ENCODE results near the gene MCMBP.

MCMBP gene

DNA sequence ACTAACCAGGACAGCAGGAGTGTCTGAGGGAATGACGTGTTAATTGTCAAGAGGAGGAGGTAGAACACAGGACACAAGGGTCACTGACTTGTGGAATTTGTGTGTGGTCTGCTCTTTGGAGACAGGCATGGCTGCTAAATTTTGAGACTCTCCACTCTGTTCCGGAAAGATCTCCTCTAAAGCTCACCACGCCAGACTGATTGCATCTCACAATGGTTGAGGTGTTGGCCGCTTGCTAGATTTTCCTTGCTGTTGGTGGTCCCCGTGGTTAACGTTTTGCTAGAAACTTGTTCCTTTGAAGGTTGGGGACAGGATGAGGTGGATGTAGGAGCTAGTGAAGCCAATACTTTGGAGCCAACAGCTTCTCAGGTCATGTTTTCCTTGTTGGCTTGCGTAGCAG lies 57.0 kb downstream of the MCMBP start:
- Histone ChIP-seq H3K27ac (ENCODE audit: poor library complexity, severe bottlenecking) (no peak overlapping the region), H3K4me3 (ENCODE audit: severe bottlenecking) (no peak overlapping the region), H3K4me1 (ENCODE audit: insufficient read depth, poor library complexity, severe bottlenecking) (peaks cover 5% of the 10 kb centered on the region), H3K9me3 (ENCODE audit: severe bottlenecking) (no peaks in the 10 kb centered on the region), H3K27me3 (ENCODE audit: insufficient read depth, poor library complexity, severe bottlenecking) (no peaks in the 10 kb centered on the region), H3K36me3 (ENCODE audit: low read depth) (no peaks in the 10 kb centered on the region; the same call in 1 of the 2 replicates)
- no peak for ATAC-seq (ENCODE audit: low read depth)
- TF ChIP-seq, protein P1, sequence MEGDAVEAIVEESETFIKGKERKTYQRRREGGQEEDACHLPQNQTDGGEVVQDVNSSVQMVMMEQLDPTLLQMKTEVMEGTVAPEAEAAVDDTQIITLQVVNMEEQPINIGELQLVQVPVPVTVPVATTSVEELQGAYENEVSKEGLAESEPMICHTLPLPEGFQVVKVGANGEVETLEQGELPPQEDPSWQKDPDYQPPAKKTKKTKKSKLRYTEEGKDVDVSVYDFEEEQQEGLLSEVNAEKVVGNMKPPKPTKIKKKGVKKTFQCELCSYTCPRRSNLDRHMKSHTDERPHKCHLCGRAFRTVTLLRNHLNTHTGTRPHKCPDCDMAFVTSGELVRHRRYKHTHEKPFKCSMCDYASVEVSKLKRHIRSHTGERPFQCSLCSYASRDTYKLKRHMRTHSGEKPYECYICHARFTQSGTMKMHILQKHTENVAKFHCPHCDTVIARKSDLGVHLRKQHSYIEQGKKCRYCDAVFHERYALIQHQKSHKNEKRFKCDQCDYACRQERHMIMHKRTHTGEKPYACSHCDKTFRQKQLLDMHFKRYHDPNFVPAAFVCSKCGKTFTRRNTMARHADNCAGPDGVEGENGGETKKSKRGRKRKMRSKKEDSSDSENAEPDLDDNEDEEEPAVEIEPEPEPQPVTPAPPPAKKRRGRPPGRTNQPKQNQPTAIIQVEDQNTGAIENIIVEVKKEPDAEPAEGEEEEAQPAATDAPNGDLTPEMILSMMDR (IDR thresholded peaks at IDR 0.05; ENCODE audit: poor library complexity, severe bottlenecking), result no peak
- no peak for DNase-seq (ENCODE audit: low spot score)

DNA sequence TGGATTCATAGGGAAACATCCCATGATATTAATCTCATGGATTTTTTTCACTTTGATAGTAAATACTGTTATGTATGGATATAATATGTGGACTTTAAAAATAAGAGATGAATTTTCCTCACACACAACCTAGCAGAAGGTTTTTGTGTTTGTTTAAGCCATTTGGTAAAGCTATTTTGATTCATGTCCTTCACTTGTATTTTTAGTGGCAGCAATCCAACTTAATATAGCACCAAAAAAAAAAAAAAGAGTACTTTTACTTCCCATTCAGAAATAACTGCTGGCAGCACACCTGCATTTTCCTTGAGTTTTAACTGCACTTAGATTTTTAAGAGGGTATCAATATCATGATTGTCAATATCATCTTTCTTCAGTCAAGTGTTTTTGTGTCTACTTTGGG lies 60.0 kb downstream of the MCMBP start:
- DNase-seq (ENCODE audit: low spot score) (no peak), ATAC-seq (ENCODE audit: low read depth) (no peak)
- Histone ChIP-seq H3K36me3 (ENCODE audit: low read depth) (no peaks in the 10 kb centered on the region), H3K27ac (ENCODE audit: poor library complexity, severe bottlenecking) (no peak overlapping the region), H3K9me3 (ENCODE audit: severe bottlenecking) (no peaks in the 10 kb centered on the region), H3K4me3 (ENCODE audit: severe bottlenecking) (no peak overlapping the region), H3K4me1 (ENCODE audit: insufficient read depth, poor library complexity, severe bottlenecking) (no peaks in the 10 kb centered on the region), H3K27me3 (ENCODE audit: insufficient read depth, poor library complexity, severe bottlenecking) (no peaks in the 10 kb centered on the region)
- TF ChIP-seq, protein P1 (IDR thresholded peaks at IDR 0.05; ENCODE audit: poor library complexity, severe bottlenecking), result no peak

DNA sequence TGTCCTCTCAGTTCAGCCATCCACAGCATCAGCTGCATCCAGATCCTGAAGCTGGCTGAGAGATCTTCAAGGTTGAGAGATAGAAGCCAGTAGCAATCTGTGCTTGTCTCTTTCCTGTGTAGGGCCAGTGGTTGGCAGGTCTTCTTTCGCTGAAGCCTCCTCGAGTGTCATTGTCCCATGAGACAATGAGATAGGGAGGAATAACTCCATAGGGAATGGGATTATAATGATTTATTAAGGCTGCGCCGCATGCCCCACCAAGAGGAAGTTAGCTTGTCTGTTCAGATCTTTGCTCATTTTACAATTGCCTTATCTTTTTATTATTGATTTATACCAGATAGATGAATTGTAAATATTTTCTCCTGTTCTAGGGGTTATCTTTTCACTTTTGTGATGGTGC lies 61.5 kb downstream of the MCMBP start:
- Histone ChIP-seq H3K4me1 (ENCODE audit: insufficient read depth, poor library complexity, severe bottlenecking) (no peaks in the 10 kb centered on the region), H3K36me3 (ENCODE audit: low read depth) (peaks cover 3% of the 10 kb centered on the region; the same call in 1 of the 2 replicates), H3K27ac (ENCODE audit: poor library complexity, severe bottlenecking) (no peak overlapping the region), H3K4me3 (ENCODE audit: severe bottlenecking) (no peak overlapping the region), H3K27me3 (ENCODE audit: insufficient read depth, poor library complexity, severe bottlenecking) (no peaks in the 10 kb centered on the region), H3K9me3 (ENCODE audit: severe bottlenecking) (no peaks in the 10 kb centered on the region)
- no peak for ATAC-seq (ENCODE audit: low read depth)
- DNase-seq (ENCODE audit: low spot score), result no peak
- TF ChIP-seq, protein P1 (IDR thresholded peaks at IDR 0.05; ENCODE audit: poor library complexity, severe bottlenecking), result no peak

DNA sequence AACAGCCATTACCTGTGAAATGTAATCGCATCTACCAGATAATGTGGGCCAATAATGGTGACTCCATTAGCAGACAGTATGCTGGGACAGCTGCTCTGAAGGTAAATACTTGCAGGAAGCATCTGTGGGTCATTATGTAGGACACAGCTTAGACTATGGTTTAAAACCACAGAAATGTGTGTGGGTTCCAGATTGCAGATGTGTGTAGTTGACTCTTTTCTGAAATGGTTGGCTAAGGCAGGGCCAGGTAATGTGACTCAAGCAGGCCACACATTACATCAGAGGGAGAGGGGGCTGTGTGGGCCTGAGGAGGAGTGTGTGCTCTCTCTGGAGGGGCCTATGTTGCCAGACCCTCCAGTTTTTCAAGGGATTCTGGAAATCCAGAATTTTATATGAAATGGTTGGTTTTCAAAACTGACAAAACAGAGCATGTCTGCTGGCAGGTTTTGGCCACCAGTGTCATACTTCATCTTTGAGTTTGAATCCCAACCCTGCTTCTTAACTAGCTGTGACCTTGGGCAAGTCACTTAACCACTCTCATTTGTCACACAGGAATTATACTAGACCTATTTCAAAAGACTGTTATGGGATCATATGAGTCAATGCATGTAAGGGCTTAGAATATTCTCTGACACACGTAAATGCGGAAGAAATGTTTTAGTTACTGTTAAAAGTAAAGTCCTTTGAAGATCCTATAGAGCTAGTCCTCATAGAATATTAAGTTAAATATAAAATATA lies 64.5 kb downstream of the MCMBP start:
- Histone ChIP-seq H3K36me3 (ENCODE audit: low read depth) (peaks cover 12% of the 10 kb centered on the region), H3K4me3 (ENCODE audit: severe bottlenecking) (no peak overlapping the region), H3K9me3 (ENCODE audit: severe bottlenecking) (no peaks in the 10 kb centered on the region), H3K27ac (ENCODE audit: poor library complexity, severe bottlenecking) (no peak overlapping the region), H3K27me3 (ENCODE audit: insufficient read depth, poor library complexity, severe bottlenecking) (no peaks in the 10 kb centered on the region), H3K4me1 (ENCODE audit: insufficient read depth, poor library complexity, severe bottlenecking) (no peaks in the 10 kb centered on the region)
- DNase-seq (ENCODE audit: low spot score) (no peak), ATAC-seq (ENCODE audit: low read depth) (peak; percentile 33; the same call in 1 of the 3 replicates)
- TF ChIP-seq, protein P1 (IDR thresholded peaks at IDR 0.05; ENCODE audit: poor library complexity, severe bottlenecking), result no peak
